IPS-11a (cell line): ENCODE measurements around the gene SLC43A2.
"Not testable (repeated sequence)": the region's sequence is repeated elsewhere in the genome, so short reads cannot be mapped to it uniquely, and the experiment has no call there.

Source experiments
- H3K4me3 ChIP-seq: one replicate; pipeline ENCODE4 v1.5.1; 2013; ENCODE audit warnings: low read depth, low read length, control low read depth

The SLC43A2 gene

DNA sequence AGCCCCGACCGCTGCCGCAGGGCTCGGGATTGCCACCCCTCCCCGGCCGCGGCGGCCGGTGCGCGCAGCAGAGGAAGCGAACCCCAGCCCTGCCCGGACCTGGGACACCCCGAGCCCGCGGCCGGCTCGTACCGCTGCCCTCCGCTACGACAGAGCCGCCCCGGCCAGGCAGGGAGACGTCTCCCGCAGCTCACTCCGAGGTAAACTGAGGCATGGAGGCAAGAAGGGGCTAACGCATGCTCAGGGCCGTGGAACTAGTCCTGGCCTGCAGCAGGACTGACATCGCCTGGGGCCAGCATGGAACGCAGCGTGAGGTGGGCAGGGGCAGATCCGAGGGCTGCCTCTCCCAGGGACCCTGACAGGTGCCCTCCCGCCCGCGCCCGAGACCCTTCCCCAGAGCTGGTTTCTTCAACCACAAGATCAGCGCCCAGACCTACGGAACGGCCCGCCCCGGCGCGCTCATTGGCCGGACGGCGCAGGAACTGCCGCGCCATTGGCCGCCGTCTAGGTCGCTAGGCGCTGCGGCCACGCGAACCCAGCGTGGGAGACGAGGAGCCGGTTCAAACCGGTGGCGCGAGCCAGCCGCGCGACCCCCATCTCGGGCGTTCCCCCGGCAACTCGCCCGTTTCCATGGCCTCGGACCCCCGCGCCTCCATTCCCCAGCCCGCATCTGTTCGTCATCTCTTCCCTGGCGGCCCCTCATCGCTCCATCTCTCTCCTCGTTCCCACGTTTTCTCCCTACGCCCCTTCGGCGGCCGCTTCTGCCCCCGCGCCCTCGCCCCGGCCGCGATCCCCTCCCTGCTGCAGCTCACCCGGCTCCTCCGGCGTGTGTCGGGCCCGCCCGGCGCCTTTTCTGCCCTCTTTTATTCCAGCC, at the start of gene SLC43A2:
Gene SLC43A2 (minus strand): TSS at position 853 of the 874 bp plus-strand sequence. CDS start 960 bp downstream, outside the sequence.
- H3K4me3 ChIP-seq: peak within 1 kb of the TSS; percentile 63

DNA sequence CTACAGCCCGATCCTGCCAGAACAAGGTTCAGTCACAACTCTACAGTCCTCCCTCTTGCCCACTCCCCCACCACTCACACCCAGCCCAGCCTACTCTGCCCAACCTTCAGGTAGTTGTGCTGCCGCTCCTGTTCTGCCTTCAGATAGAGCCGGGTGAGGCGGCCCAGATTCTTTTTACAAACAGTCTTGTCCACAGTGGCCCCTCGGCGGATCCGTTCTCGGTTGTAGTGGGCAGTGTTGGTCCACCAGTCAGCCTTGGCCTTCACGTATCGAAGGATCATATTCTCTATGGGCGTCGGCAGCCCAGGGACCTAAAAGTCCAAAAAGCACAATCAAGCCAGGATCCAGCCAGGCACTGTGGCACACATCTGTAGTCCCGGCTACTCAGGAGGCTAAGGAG, 47.8 kb upstream of the SLC43A2 start:
- H3K4me3 ChIP-seq: no peak overlapping the region

DNA sequence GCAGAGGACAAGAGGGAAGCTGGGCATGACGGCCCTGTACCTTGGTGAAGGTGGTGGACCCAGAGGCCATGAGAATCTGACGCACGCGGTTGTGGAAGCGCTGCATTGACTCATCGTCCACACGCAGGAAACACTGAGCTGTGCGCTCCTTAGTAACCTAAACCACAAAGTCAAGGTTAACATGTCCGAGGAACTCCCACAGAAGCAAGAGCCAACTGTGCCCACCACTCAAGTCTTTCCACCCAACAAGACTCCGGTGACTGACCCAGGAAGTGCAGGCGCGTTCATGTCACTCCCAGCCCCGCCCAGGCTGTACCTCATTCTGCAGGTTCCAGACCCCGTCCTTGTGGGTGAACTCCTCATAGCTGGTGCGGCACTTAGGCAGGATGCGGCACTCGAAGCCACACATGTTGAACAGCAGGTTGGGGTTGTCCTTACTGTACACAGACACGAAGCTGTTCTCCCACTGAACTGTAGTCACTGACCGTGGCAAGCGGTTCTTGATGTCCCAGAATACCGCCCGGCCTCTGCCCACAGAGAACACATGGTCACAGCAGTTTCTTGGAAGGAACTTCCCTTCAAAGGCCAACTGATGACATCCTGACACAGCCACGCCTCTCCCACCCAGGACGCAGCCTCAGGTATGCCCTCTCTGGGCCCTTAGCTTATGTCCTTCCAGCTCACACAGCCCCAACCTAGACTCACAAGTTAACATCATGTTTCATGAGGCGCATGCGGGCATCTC, 44.6 kb upstream of the SLC43A2 start:
- no peak overlapping the region for H3K4me3 ChIP-seq

DNA sequence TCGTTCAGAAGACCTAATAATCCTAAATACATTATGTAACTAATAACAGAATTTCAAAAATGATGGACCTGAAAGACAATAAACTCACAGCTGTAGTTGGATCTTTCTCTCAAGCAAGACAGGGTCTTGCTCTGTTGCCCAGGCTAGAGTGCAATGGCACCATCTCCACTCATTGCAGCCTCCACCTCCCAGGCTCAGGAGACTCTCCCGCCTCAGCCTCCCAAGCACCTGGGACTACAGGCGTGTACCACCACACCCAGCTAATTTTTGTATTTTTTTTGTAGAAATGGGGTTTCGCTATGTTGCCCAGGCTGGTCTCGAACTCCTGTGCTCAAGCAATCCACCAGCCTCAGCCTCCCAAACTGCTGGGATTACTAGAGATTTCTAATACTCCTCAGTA, 35.3 kb upstream of the SLC43A2 start:
- not testable (repeated sequence) for H3K4me3 ChIP-seq

DNA sequence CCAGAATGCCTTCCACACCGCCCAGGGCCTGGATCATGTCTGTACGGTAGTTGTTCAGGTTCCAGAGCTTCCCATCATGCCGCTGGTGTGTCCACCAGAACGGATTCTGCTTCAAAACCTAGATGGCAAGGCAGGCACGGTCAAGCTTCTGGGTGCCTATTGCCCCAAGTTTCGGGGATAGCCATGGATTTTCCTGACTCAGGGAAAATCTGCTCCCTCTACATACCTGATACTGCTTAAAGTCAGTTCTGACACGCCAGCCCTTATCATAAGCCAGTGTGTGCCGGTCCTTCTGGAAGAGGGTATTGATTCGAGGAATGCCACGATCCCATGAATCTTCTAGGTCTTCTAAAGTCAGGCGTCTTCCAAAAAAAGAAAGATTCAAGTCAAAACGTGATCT, 32.4 kb upstream of the SLC43A2 start:
- H3K4me3 ChIP-seq: no peak overlapping the region

DNA sequence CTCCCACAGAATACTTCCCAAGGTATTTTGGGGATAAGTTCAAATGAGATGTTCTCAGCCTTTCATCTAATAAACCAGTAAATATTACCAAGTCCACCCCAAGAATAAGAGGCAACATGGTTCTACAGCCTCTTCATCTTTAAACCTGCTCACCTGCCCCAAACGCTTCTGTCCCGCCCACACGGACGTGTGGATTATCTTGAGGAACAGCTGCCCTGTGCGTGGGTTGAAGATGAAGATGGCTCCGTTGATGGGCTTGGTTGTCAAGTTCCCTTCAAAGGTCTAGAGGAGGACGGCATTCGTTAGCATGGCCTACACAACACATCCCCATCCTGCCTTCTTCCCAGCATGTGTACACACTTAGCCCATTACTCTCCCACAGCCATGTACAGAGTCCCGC, 29.5 kb upstream of the SLC43A2 start:
- no peak overlapping the region for H3K4me3 ChIP-seq

DNA sequence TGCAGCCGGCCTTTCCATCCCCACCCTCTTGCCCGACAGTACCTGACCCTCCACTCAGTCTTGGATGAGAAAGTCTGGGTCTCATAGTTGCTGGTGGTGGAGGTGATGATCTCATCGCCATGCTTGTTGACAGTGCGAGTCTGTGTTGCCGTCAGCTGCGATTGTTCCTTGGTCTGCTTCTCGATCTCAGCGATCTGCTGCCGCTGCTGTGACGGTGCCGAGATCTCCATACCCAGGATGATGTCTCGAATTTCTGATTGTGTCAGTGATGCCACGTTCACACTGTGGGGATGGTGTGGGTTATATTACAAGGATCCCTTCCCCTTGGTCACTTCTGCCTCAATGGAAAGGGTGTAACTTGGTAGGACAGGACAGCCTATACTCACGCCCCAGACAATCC, 25.1 kb upstream of the SLC43A2 start:
- H3K4me3 ChIP-seq: no peak overlapping the region

DNA sequence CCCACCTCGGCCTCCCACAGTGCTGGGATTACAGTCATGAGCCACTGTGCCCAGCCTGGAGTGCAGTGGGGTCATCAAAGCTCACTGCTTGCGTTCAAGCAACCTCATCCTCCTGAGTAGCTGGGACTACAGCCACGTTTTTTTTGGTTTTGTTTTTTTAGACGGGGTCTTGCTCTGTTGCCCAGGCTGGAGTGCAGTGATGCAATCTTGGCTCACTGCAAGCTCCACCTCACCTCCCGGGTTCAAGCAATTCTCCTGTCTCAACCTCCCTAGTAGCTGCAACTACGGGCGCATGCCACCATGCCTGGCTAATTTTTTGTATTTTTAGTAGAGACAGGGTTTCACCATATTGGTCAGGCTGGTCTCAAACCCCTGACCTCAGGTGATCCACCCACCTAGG, 24.2 kb upstream of the SLC43A2 start:
- not testable (repeated sequence) for H3K4me3 ChIP-seq

DNA sequence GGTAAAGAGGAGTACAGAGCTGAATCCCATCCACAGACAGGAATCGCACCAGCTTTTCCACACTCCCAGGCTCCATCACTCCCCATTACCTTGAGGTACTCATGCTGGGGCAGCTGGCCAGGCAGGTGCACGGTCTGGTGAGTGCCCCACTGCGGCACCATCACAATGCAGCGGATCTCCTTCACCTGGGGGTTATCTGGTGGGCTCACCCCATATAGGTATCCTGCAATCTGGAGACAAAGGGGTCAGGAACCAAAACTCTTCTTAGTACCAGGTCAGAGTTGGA, 22.9 kb upstream of the SLC43A2 start:
- H3K4me3 ChIP-seq: no peak overlapping the region

DNA sequence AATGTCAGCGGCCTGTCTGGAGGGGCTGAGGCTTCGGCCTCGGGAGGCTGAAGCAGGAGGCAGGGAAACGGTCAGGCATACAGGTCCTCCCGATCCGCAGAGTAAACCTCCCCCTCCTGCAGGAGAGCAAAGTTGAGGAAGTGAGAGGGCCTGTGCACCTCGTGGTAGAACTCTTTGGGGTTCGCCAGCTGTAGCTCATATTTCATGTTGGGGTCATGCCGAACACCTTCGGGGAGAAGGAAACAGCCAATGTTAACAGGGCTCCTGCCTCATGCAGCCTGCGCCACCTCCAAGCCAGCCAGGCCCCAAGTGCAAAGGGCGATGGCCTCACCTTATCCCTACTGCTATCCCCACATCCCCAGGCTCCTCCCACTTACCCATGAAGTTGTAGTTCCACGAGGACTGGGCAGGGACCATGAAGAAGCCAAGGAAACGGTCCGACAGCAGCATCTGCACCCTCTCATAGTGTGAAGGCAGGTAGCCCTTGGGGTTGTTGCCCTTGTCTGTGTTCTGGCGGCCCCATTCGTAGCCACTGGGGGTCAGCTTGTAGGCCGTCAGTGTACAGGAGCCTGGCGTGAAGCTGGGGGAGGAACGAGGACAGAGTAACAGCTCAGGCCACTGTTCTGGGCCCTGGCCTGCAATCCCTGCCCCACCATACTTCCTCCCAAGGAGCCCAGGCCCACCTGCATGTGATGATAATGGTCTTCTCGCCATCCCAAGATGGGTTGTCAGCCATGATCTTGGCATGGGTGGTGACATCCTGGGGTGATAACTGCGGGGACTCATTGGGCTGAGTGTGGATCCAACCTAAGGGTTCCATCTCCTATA, 22.3 kb upstream of the SLC43A2 start:
- H3K4me3 ChIP-seq: no peak overlapping the region

DNA sequence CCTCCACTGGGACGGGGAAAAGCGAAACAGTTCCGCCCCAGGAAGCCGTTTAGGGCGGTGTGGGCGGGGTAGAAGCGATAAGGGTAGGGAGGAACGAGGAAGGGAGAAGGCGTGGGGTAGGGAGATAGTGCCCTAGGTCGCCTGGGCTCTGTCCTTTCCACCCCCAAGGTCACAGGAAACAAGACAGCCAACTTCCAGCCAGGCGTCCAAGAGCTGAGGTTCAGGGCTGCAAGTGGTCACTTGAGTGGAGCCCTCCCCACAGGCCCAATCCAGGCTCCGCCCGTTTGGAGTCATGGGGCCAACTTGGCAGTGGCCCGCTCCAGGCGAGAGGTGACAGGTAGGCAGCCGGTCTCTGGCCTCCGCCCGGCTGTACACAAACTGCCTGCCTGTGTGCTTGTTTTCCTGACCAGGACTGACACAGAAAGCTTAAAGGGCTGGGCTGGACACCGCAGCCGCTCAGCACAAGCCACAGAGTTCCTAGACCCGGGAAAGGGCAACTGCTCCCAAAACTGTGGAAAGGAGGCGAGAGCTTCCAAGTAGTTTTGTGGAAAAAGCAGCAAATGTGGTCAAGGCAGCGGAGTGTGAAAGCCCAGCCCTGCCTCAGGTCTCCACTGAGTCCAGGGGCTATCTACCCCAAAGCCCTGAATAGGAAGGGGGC, 21.3 kb upstream of the SLC43A2 start, which contains the start of gene RILP:
Gene RILP (minus strand): TSS at position 23 of the 658 bp plus-strand sequence. CDS start 62 bp downstream, outside the sequence.
- H3K4me3 ChIP-seq: peak within 1 kb of the TSS; percentile 60

DNA sequence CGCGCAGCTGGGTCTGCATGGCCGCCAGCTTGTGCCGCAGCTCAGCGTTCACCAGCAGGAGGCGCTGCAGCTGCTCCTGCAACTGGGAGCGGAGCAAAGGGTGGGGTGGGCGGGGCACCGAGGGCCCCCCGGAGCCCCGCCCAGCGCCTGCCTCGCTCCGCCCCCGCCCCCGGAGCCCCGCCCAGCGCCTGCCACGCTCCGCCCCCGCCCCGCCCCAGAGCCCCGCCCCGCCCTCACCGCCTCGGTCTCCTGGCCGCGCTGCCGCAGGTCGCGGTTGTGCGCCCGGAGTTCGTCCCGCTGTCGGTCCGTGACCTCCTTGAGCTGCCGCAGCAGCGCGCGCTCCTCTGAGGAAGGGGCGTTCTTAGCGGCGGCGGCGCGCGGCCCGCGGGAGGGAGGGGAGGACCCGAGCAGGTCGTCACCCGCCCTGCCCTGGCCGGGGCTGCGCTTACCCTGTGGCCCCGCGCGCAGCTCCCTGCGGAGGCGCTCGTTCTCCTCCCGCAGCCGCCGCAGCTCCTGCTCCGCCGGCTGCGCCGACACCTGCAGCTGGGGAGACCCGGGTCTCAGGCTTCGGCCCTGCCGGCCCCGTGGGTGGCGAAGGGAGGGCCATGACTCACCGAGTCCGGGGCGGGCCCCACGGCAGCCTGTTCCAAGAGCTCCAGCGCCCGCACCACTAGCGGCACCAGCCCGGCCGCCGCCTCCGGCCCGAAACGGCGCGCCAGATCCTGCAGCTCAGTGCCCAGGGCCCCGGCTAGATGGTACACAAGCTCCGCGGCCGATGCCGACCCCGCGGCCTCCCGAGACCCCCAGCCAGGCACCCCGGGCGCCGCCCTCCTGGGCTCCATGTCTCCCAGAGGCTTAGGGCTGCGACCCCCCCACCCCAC, 20.6 kb upstream of the SLC43A2 start:
- peak overlapping the region; percentile 60 for H3K4me3 ChIP-seq

DNA sequence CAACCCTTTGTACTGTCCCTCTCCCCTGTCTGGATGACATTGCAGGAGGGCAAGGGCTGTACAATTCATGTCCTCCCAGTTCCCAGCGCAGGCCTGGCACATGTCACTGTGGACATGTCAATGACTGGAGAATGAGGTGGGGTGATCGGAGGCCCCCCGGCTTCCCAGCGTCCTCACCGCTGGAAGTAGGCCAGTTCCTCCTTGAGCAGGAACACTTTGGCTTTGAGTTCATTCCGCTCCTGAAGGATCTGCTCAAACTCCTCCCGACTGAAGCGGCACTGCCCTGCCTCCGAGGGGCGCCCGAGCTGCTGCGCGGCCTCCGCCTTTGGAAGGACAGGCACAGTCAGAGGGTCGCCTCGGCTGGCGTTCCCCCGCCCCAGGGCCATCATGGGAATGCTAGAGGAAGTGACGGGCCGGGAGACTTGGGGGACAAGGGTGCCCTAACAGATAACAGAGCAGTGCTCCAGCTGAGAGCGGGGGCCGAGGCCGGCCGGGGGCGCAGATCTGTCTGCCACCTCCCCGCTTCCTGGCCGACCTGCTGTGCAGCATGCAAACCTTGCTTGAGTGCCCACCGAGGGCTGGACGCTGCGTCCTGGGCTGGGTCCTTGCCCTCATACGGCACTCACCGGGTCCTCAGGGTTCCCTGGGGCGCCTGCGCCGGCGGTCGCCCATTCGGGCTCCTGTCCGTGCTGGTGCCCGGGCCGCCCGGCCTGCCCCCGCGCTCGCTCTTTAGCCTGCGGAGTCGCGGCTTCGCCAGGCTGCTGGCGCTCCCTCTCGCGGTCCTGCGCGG, 19.7 kb upstream of the SLC43A2 start:
- H3K4me3 ChIP-seq: peak overlapping the region; percentile 60

DNA sequence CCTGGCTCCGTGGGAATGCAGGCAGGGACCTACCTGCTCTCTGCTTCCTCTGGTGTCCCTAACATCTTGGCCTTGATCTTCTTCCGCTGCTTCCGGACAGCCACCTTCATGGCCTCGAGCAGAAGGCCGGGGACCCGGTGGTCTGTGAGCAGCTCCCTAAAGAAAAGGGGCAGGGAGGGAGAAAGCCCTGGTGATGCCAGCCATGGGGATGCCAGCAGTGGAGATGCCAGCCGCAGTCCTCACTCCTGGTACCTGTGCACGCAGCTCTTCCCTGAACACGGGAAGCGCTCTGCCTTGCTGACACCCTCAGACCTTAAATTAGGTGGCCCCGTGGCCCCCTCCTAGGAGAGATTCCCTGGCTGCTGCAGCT, 19.2 kb upstream of the SLC43A2 start:
- H3K4me3 ChIP-seq: no peak overlapping the region

DNA sequence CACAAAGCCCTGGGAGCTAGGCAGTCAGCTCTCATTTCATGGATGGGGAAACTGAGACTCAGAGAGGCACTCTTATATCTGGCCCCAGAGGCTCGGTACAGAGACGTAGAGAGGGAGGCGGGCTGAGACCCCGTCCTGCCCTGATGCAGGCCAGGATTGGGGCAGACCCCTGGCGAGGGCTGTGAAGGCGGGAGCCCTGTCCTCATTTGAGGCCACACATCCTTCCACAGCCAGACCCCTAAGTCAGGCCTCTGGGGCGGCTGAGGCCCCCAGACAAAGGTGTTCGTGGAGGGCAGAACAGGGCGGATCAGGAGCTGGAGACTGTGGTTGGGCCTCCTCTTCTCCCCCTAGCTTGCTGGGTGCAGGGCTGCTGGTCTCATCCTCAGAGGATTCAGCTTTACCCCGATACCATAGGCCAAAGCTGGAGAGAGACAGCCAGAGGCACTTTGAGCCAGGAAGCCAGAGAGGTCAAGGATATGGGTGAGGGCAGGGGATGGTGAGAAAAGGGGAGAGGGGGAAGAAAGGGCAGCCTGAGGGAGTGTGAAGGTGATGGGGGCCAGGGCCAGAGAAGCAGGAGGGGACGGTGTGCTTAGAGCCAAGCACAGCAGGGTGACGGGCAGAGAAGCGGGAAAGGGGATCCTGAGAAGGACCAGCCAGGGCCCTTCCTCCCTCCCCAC, 17.7 kb upstream of the SLC43A2 start:
- H3K4me3 ChIP-seq: no peak overlapping the region

DNA sequence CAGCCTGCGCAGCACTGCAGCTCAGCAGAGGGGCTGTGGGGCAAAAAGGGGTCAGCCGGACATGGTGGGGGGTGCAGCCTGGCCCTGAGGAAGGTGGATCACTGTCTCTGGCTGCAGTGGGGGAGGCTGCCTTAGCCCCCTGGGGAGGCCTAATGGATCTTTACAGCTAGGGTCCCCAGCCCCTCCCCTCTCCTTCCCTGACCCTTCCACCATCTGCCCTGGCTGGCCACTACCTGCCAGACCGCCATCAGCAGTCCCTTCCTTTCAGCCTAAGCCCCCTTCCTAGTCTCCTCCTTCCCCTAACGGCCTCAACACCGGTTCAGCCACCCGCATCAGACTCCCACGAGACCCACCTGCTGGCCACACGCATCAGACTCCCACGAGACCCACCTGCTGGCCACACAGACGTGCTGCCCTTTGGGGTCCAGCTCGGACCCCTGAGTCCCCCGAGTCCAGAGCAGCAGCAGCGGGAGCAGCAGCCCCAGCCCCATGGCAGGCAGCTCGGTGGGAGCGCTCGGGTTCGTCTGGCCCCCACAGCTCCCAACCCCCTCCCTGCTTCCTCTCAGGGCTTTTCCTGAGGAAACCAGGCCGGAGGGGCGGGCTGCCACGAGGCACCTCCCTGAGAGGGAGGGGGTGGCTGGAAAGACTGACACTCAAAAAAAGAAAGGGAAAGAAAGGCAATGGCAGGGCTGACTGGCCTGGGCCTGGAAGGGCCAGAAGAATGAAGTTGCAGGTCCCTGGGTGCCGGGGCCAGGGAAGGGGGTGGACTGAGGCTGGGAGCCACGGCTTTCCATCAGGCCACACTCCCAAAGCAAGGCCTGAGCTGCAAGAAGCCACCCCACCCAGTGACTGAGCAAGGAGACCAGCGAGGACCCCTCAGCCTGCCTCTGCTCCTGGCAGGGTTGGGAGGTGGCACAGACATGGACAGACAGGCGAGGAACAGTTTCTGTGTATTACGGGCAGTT, 16.9 kb upstream of the SLC43A2 start, which contains the start of gene SCARF1:
Gene SCARF1 (minus strand): TSS at position 526 of the 965 bp plus-strand sequence. CDS start 35 bp downstream, at position 491.
- no peak within 1 kb of the TSS for H3K4me3 ChIP-seq

DNA sequence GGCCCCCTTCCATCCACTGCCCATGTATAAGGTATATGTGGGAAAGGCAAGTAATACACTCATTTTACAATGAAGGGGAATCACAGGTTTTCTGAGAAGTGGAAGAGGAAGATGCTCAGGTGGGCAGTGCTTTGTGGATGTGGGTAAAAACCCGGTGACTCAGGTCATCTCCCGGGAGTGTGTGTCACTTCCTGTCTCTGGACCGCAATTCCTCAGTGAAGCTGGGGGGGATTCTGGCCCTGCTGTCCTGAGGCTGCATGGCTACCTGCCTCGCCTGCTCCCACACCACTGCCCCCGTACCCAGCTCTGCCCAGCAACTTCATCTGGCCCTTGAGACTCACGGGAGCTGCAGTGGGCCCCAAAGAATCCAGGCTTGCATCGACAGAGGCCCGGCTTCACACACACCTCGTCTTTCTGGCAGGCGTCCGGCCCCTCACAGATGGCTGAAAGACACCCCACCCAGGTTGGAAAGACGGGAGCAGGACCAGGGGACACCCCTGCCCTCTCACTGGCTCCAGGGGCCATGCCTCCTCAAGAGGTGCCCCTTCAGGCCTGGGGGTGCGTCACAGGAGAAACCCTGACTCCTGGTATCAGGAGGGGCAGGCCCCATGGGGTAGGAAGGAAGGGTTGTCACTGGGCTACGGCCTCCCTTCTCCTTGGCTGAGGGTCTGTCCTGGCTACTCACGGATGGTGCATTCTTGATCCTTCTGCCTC, 16.0 kb upstream of the SLC43A2 start:
- H3K4me3 ChIP-seq: no peak overlapping the region
